NCI-H2171 treated with DMSO at 0.1 percent for 48 hours (cell line): ENCODE results near the gene APLP2.

Experiments used
- DNase-seq: peaks from one replicate; lab custom pipeline; 2025; lab: John Stamatoyannopoulos, UW

APLP2 gene

DNA sequence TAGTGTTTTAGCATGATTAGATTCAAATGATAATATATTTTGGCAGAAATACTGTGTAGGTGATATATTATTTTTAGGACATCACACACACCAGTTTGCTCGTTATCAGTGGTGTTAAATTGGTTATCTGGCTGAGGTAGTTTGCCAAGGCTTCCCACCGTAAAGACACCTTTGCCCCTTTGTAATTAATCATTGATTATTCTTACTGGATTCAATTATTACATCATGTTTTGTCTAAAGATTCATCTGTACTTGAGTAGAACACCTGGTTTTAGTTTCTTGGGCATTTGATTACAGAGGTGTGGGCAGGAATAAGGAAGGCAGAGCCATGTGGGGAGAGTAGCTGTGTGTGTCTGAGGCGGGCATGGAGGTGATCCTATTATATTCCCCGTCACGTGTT lies 50.4 kb downstream of the APLP2 start:
- DNase-seq, result no peak

GRCh38 chr11:130121445-130121978 lies 51.8 kb downstream of the APLP2 start:
- DNase-seq, result no peak

GRCh38 chr11:130122141-130122575 lies 52.5 kb downstream of the APLP2 start:
- no peak for DNase-seq

- no peak for DNase-seq
Observed at GRCh38 chr11:130123414-130124040, 53.8 kb downstream of the APLP2 start.

- no peak for DNase-seq
Observed at GRCh38 chr11:130124096-130124495, 54.4 kb downstream of the APLP2 start.

- DNase-seq, result no peak
Observed at GRCh38 chr11:130125638-130126037, 55.9 kb downstream of the APLP2 start.

GRCh38 chr11:130126516-130126915 lies 56.8 kb downstream of the APLP2 start:
- DNase-seq, result no peak

GRCh38 chr11:130127509-130127908 lies 57.8 kb downstream of the APLP2 start:
- DNase-seq, result no peak

GRCh38 chr11:130128626-130129025 lies 58.9 kb downstream of the APLP2 start:
- no peak for DNase-seq

DNA sequence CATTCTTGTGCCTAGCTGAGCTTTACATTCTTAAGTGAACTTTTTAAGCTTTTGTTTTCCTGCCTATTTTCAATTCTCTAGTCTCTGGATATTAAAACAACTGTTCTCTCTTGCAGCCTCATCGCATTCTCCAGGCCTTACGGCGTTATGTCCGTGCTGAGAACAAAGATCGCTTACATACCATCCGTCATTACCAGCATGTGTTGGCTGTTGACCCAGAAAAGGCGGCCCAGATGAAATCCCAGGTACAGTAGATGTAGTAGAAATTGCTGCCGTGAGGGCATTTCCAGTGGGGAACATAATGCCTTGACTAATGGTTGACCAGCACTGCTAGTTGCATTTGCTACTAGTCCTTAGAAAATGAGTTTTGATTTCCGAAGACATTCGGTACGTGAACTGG lies 60.2 kb downstream of the APLP2 start:
- DNase-seq, result no peak

GRCh38 chr11:130131961-130132850 lies 62.5 kb downstream of the APLP2 start:
- DNase-seq, result peak; percentile 21

GRCh38 chr11:130133716-130134115 lies 64.0 kb downstream of the APLP2 start:
- DNase-seq, result no peak

- no peak for DNase-seq
Observed at GRCh38 chr11:130136107-130136506, 66.4 kb downstream of the APLP2 start.

DNA sequence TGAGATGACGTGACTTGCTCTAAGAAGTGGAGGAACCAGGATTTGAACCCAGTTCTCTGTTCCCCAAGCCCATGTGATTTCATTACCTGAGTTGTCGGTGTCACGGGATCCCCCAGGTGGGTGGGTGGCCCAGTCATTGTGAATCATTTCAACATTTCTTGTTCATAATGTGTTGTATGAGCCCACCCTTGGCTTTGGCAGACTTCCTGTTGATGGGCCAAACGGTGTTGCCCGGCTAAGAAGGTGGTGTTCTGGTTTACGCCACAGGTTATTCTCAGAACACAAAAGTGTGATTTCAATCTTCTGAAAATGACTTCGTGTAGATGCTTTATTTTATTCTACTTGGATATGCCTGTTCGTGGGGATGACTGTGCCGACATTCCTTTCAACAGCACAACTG lies 68.3 kb downstream of the APLP2 start:
- DNase-seq, result no peak

GRCh38 chr11:130139401-130139800 lies 69.7 kb downstream of the APLP2 start:
- no peak for DNase-seq

GRCh38 chr11:130141561-130142341 lies 72.1 kb downstream of the APLP2 start:
- no peak for DNase-seq

DNA sequence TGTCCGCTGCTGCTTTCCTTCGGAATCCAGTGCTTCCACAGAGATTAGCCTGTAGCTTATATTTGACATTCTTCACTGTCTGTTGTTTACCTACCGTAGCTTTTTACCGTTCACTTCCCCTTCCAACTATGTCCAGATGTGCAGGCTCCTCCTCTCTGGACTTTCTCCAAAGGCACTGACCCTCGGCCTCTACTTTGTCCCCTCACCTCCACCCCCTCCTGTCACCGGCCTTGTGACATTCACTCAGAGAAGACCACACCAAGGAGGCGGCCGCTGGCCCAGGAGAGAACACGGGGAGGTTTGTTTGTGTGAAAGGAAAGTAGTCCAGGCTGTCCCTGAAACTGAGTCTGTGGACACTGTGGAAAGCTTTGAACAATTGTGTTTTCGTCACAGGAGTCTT lies 74.4 kb downstream of the APLP2 start:
- DNase-seq, result no peak

- no peak for DNase-seq
Observed at GRCh38 chr11:130144861-130145281, 75.2 kb downstream of the APLP2 start.

DNA sequence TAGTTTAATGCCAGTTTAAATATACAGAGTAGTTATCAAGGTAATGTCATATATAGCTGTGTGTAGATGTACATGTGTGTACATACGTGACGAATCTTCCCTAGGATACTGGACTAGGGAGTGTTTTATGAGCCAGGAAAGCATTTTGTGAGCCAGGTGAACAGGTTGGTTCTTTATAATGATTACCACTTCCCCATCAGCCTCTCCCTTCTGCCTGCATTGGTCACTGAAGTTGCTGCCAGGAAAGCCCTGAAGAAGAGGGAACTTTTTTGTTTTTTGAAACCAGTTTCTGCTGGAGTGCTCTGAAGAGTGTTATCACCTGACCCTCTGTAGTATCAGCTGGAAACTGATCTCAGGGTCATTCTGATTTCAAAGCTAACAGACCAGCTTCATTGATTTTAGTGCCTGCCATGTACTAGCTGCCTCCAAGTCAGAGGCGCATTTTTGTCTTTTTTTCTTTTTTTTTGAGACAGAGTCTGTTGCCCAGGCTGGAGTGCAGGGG lies 75.7 kb downstream of the APLP2 start:
- no peak for DNase-seq

DNA sequence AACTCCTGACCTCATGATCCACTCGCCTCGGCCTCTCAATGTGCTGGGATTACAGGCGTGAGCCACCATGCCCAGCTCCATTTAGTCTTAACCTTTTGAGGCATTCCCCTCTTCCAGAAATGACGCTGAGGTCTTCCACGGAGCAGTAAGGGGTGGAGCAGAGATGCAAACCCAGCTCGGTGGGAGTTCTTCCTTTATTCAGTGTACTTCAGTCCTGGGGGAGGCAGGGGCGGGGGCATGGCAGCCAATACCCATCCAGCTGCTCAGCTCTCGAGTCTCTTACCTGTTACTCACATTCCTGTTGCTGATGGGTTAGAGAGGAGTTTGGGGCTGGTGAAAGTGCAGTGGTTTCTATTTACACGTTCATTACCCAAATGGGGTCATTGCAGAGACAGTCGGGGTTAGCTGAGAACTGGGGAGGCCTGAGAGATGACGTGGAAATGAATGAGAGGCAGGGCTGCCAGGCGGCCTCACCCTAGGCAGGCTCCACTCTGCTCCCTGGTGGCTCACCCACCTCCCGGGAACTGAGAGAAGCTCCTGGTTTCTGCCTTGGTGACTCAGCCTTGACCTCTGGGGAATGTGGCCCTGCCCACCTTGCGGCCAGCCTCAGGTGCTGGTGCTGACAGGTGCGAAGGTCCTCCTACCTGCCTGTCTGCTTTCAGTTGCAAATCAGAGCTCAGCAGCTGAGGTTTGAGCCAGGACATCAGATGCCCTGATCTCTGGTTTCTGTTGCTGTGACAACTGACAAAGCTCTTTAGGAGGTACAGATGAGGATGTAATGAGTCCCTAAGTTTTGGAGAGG lies 76.5 kb downstream of the APLP2 start:
- DNase-seq, result no peak

DNA sequence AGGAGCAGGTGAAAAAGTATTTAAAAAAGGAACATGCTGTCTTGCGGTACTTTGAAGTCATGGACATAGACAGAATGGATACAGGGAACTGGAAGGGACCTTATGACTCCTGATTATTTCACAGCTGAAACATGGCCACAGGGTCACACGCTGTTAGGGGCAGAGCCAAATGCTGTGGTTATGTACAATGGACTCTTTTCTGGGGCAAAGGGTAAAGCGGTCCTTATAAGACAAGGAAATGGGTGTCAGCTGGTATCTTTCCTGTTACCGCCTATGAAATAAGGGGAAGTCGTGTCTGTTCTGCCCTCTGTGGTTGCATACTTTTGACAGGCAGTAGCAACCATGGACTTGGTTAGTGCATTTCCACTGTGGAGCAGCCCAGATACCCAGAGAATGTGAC lies 77.1 kb downstream of the APLP2 start:
- DNase-seq, result no peak
